Anterior cingulate cortex (tissue), 58 donors: ENCODE measurements around the gene BTBD9.

Experiments used
- DNase-seq, 58 donors: peaks; one replicate each; lab custom pipeline; 2025; lab: John Stamatoyannopoulos, UW

Gene BTBD9

DNA sequence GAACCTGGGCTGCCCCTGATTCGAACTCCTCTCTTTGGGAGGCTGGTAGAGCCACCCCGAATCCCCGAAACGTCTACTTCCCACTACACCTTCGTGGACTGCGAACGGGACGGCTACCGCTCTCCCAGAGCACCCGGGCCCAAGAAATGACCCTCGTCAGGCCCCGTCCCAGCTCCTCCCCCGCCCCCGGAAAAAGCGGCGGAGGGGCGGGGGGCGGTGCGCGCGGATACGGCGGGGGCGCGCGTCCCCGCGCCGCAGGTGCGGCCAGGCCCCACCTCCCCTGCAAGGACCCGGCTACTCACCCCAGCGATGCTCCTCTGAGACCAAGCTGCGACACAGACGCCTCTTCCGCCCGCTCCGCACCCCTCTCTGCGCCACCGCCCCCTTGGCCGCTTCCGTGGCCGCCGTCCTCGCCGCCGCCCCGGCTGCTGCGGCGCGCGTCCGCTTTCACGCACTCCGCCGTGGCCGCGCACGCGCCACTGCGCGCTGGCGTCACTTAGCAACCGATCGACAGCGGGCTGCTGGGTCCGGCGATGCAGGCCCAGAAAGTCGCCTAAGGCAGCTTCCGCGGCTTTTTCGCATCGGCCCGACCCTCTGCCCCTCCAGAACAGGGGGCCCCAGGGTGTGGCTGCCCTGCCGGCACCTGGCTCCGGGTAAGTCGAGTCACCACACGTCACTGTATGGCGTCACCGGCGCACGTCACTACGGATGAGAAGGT, at the start of gene BTBD9:
BTBD9 (minus strand) TSS at position 432 of the 718 bp plus-strand sequence.
- DNase-seq = peak in 57 of 58 donors; percentile 59 to 94 (median 81)

DNA sequence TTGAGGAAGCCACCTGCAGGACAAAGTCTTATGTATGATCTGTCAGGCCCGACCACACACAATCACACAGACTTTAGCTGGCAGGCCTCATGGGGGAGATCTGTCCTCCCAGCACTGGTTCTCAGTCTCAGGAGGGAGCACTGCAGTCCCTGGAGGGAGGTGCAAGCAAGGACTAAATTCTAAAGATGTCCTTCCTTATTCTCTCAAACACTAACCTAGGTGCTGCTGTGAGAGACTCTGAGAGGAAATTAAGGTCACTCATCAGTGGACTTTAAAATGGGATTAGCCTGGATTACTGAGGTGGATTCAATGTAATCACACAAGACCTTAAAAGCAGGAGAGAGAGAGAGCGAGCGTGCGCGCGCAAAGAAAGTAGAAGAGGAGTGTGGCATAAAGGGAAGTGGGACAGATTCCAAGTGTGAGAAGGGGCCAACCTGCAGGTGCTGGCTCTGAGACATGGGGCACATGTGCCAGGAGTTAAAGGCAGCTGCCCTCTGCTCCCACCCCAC, 48.9 kb upstream of the BTBD9 start:
- peak in 3 of 58 donors; percentile 8 to 30 (median 25) for DNase-seq

DNA sequence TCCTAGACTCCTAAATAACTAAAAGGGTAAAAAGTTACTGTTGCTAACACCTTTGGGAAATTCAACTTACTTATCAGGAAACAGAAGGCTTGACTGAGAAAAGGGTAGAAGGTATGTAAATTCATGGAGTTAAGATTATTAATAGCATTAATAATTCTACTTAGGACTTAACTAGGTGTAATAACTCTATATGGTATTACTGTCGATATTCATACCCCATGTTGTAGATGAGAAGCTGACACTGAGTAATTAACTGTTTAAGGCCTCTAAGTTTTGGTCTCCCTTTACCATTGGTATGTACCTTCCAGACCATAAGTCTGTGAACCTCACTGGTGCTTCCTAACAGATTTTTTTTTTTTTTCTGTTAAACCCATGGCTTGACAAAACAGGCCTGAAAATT, 47.8 kb upstream of the BTBD9 start:
- no peak for DNase-seq

DNA sequence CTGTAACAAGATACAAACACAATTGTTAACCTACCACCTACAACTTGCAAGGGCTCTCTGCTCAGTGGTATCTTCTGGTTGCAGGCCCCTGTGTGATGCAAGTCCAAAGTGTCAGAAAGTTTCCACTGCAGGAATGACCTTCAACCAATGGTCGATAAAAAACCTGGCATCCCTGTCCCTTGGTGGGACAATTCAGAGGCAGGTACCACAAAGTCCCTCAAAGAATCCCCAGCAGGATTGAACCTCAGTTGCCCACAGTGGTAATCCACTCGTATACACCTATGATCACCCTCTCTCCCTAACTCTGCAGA, 47.3 kb upstream of the BTBD9 start:
- no peak for DNase-seq

DNA sequence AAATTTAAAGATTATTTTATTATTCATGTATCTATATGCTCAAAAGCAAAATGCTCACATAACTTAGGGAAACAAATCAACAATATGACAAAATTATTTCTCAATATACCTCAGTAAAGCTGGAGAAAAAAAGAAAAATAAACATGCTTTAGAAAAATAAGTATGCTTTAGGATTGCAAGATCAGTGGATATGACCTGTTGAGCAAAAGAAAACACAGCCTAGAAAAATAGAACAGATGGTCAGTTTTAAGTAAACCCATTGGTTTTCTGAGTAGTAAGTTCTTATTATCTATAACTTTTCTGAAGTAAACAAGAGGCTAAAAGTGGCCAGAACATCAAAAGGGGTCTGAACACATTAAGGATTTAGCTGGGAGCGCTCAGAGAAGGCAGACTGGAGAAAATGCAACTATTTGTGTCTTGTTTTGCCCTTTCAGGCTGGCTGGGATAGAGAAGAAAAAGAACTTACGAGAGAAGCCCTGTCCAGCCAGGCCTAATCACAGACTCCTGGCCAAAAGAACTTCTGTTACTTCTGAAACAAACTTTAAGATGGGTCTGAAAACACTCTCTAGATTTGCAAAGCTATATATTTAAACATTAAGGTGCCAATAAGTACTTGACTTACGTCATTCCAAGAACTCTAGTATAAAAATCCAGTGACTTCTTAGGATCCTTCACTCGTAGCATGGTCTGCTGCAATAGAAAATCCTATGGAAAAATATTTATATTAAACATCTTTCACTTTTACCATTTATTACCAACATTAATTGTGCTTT, 46.7 kb upstream of the BTBD9 start:
- DNase-seq = no peak

DNA sequence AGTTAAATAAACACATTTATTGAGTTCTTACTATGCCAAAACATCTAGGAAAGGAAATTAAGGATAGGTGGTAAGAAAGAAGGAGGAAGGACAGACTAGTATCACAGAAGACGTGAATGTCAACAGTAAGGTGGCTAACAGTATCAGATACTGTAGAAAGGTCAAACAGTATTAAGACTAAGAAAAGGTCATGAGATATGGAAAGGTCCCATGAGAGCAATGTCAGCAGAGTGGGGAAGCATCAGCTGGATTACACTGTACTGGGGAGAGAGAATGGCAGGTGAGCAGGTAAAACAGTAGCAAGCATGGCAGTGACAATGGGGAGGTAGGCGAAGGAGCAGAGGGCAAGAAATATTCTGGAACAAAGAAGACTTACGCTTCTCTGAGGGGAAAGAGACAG, 45.2 kb upstream of the BTBD9 start:
- no peak for DNase-seq

DNA sequence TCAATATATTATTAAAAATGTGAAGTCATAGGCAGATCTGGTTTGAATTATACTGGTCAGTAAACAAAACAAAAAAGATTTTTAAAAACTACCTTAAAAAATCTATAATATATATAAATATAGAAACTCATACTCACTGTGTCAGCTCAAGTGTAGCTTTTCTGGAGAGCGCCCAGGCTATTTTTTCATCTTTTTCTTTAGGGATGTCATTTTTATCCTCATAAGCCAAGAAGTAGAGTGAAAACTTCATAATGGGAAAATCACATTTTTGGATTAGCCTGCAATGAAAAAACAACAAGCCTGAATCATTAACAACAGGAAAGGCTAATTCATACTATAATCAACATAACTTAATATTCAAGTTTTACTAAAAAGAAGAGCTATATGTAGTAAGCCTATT, 44.5 kb upstream of the BTBD9 start:
- DNase-seq = no peak

DNA sequence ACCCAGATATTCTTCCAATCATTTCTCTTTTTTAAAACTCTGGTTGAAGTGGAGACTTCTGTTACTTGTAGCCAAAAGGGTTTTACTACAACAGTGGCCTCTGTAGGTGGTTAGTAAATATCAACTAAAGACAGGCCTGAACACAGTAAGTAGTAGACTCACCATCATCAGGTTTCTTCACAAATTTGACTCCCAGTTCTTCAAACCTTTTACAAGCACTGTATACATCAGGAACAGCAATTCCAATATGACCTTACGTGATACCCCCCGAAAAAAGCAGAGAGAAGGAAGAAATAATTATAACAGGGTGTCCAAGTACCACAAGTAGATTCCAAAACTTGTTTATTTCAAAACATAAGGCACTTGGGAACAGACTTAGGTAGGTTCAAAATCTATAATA, 42.1 kb upstream of the BTBD9 start:
- DNase-seq = no peak

DNA sequence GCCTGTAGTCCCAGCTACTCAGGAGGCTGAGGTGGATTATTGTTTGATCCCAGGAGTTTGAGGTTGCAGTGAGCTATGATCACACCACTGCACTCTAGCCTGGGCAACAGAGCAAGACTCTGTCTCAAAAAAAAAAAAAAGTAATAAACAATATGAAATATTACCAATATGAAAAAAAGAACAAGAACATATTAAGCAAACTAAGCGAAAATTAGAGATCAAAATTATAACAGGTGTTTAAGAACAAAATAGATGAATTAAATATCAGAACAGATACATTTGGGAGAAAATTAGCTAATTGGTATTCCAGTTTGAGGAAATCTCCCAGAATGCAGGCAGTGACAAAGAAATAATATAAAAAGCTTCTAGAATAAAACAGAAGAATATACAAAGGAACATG, 39.9 kb upstream of the BTBD9 start:
- no peak for DNase-seq

DNA sequence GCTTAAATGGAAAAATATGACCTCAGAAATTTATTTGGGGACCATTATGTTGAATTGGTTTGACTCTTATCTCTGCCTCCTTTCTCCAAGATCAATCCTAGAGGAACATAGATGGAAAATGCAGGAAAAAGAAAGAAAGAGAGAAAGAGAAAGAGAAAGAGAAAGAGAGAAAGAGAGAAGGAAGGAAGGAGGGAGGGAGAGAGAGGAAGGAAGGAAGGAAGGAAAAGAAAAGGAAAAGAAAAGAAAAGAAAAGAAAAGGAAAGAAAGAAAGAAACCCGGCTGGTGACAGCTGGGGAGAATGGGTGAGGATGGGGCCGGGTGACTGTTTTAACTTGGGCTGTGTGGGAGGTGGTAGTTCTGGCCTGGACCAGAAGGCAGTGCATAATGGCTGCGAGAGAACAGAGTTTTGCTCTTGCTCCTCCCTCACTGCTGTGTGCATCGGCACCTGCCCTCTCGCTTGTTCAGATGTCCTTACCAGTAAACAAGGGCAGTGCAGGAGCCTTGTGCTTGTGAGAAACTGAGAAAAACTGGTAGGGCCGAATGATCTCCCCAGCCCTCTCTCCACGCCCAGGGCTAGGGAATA, 38.5 kb upstream of the BTBD9 start:
- DNase-seq = peak in 2 of 58 donors; percentile 6 to 7

DNA sequence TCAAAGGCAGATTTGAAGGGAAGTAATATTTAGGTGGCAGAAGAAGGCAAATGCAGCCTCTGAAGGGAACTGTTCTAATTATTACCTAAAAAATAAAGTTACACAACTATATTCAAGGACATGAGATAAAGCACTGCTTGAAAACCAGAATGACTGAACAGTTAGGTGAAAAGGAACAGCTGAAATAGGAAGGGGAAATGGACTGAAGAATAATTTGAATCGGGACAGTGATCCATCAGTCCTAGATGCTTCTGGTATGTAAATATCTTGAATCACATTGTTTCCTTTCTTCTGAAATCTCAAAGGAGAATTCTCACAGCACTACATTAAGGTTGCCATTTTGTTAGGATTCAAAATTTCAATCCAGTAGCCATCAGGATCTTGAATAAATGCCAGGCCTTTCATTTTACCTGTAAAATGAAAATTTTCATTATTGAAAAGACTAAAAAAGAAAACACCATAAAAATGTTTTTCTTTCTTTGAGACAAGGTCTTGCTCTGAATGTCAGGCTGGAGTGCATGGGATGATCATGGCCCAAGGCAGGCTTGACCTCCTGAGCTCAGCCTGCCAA, 37.3 kb upstream of the BTBD9 start:
- DNase-seq = no peak

DNA sequence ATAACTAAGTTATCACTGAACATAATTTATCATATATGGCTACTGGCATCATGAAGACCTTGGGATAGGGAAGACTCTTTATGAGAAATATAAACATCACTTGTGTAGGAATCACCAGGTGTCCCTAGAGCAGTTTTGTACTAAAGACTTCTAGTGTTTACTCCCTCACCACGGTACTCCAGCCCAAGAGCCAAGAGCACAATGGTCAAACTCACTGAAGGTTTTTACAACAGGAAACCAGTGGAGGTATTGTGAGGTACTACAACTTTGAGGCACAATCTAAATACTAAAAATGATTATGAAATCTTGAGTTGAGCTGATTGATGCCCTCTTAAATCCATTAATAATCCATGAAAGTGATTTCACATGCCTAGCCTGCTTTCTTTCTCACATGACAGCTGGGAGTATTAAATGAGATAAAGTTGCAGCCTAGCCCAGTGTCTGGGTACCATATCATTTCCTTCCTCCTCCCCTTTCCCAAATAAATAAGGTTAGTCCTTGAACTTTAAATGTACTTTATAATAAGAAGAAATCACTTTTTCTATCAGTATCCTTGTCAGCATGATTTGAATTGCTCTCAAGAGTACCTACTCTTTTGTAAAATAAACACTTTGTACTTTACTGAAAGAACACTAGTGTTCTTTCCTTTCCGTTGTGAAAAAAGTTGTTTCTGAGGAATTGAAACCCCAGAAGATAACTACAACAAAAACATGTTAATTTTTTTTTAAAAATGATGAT, 36.7 kb upstream of the BTBD9 start:
- no peak for DNase-seq

DNA sequence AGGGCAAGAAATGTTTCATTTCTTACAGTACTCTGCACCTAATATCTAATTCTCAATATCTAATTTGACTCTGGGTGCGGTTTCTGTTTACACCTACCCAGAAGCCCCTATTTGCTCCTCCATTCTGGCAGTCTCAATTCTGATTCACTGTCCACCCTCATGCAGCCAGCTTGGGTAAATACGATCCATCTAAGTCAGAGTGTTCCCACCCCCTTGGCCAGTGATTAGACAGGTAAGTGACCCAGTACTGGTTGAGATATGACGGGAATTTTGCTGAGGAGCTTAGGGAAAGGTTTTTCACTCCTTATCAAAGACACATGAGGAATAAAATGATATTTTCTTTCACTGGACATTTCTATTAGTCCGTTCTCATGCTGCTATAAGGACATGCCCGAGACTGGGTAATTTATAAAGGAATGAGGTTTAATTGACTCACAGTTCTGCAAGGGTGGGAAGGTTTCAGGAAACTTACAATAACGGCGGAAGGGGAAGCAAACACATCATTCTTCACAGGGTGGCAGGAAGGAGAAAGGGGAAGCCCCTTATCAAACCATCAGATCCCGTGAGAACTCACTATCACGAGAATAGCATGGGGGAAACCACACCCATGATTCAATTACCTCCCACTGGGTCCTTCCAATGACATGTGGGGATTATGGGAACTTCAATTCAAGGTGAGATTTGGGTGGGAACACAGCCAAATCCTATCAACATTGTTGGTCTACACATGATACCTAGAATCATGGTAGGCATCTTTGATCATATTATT, 33.9 kb upstream of the BTBD9 start:
- no peak for DNase-seq

DNA sequence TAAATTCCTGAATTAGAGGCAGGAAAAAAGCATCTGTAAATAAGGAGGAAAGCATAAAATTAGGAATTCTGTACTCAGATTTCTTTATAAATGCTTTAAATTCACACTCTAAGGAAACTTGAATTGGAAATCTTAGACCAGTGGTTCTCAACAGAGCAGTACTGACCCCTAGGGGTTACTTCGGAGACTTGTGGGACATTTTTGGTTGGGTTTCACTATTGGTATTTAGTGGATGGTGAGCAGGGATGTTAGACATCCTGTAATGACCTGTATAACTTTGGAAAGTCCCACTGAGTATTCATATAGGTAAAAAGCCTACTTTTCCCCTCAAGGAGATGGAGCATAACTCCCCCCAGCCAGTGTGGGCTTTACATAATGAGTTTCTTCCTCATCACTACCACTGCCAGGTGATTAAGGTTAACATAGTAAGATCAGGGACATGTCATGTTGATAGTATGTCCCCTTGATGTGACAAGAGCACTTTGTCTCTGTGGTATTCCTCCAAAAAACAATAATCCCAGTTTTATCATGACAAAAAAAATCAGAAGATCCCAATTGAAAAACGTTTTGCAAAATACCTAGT, 32.2 kb upstream of the BTBD9 start:
- DNase-seq = peak in 1 of 58 donors; percentile 10

DNA sequence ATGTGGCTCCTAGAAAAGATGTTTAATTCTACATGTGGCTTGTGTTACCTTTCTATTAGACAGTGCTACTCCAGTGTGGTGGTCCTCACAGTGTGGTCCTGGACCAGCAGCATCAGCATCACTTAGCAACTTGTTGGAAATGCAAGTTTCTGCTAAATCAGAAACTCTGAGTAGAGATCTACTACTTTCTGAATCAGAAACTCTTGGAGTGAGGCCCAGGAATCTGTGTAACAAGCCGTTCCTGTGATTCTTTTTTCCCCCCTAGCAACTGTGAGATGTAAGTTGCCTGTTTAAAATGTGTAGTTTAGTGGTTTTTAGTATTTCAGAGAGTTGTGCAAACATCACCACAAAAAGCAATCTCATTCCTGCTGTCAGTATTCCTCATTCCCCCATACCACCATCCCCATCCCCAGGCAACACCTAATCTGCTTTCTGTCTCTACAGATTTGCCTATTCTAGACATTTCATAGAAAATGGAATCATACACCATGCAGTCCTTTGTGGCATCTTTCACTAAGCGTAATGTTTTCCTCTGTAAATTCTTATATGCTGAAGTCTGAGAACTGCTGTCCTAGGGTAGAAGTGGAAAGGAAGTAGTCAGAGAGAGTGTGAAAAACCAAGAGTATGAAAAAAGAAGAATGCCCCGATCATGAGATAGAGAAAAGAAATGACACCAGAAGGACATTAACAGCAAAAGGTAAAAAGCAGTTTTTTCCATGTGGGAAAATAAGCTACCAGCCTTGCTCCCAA, 18.9 kb upstream of the BTBD9 start:
- no peak for DNase-seq

DNA sequence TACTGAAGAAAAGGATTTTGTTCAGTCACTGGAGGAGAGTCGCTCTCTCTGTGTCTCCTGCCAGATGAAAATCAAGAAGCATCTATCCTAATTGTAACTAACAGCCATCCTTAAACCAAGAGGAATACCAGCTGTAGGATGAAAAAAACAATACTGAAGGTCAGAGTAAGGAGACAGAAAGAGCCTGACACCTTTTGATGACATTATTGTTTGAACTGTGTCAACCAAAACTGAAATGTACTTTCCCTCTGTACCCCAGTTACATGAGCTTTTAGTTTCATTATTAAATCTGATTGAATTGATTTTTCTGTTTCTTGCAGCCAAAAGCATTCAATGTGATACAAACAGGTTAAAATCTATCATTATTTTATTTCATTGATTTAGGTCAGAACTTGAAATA, 17.2 kb upstream of the BTBD9 start:
- DNase-seq = no peak

DNA sequence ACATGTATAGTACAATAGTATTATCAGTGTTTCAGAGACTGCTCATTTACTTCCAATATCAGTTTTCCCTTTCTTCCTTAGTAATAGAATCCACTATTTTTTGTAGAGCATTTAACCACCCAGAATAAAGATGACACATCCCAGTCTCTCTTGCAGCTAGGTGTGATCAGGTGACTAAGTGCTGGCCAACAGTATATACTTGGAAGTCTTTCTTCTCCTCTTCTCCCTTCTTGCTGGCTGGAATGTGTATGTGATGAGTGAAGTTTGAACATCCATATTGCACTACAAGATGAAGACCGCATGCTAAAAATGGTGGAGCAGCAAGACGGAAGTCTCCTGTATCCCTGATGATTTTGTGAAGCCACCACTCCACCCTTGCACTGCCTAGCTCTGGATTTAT, 14.5 kb upstream of the BTBD9 start:
- no peak for DNase-seq

DNA sequence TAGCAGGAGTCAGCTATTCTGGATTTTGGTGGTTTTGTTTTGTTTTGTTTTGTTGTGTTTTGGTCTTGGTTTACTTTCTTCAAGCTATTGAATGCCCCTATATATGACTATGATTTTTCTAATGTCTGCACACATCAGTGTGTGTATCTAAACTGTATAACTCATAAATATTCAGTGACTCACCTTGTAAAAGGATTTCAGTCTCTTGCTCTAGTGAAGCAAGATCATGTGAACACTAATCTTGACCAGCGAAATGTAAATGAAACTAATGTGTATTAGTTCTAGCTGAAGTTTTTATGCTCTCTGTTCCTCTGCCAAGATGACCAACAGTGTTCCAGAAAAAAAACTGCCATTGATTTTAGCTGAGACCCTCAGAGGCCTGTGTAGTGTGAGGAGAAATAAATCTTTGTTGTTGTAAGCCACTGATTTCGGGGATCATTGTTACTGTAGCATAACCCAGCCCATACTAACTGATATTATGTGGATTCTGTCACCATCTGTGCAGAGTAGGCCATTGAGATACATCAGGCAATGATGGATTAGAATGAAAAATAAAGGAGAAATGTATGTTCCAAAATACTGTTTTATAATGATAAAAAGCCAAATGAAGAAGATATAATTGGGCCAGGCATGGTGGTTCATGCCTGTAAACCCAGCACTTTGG, 11.5 kb upstream of the BTBD9 start:
- DNase-seq = no peak
